A549 (cell line): ENCODE measurements around the gene NAA50. TPM values are rescaled to one million over a fixed set of nuclear protein-coding genes. Genes with fewer than 3 reads are reported as not detected.

Experiments
- ATAC-seq, 2 experiments: fragments of 200-7000 bp in 1 of 2; fragments of >200 bp in 1 of 2; cut with Nextera tagmentation in 1 of 2; cut with Tn5 transposase in 1 of 2; 3 replicates each; pipeline versions ENCODE4 v1.8.0 to v1.9.1; 2018 to 2020; ENCODE audit warnings: mild to moderate bottlenecking in 1 of 2, moderate library complexity in 1 of 2
- CTCF ChIA-PET: fragments of 300-600 bp; sonication (Branson Sonifier 250); formaldehyde crosslinking; extraction: SDS; loops from one replicate; lab custom pipeline; 2021; ENCODE audit warnings: antibody characterized with exemption, inconsistent platforms; lab: Yijun Ruan, JAX
- POLR2A ChIA-PET: fragments of 350-600 bp; formaldehyde crosslinking; extraction: SDS; loops from one replicate; lab custom pipeline; 2021; ENCODE audit warnings: antibody characterized with exemption, inconsistent platforms; lab: Yijun Ruan, JAX
- DNase-seq, 2 experiments: peaks; one replicate each; pipeline versions ENCODE4 v3.0.0 to v3.0.0-alpha.2; 2011 to 2016; ENCODE audit warnings: low read depth in 1 of 2, low spot score in 1 of 2
- FAIRE-seq: peaks from 2 replicates; lab custom pipeline; 2011; peaks lifted over from hg19 to GRCh38; lab: Jason Lieb, UNC
- H3K27ac ChIP-seq, 2 experiments: fragments of >200 bp; sonication (Bioruptor Twin); formaldehyde crosslinking; 3 replicates each; pipeline ENCODE4 v1.5.1; 2016 to 2017
- H3K4me1 ChIP-seq: fragments of >200 bp; sonication (Bioruptor Twin); formaldehyde crosslinking; 3 replicates; pipeline ENCODE4 v1.6.1; 2016
- H3K4me2 ChIP-seq: fragments of >200 bp; sonication (Bioruptor Twin); formaldehyde crosslinking; 3 replicates; pipeline ENCODE4 v1.6.1; 2016
- H3K4me3 ChIP-seq: fragments of >200 bp; sonication (Bioruptor Twin); formaldehyde crosslinking; 3 replicates; pipeline ENCODE4 v1.5.1; 2016
- H3K9me3 ChIP-seq: fragments of >200 bp; sonication (Bioruptor Twin); formaldehyde crosslinking; 3 replicates; pipeline ENCODE4 v1.6.1; 2016
- ATOH8 ChIP-seq: fragments of 250-450 bp; sonication (Bioruptor Pico); IDR thresholded peaks from 2 replicates; pipeline ENCODE4 v1.5.0; 2020; ENCODE audit warnings: low read depth, mild to moderate bottlenecking, moderate library complexity
- BHLHE40 ChIP-seq: IDR thresholded peaks from 2 replicates; pipeline ENCODE4 v1.6.1; 2012; ENCODE audit warnings: low read depth, low read length, inconsistent platforms
- CBX2 ChIP-seq: fragments of 200-600 bp; sonication (generic); IDR thresholded peaks from 2 replicates; pipeline ENCODE4 v1.6.1; 2016; ENCODE audit warnings: low read depth, mild to moderate bottlenecking, borderline replicate concordance
- CBX8 ChIP-seq: fragments of 200-600 bp; sonication (generic); IDR thresholded peaks from 2 replicates; pipeline ENCODE4 v1.6.1; 2016
- CHD2 ChIP-seq: fragments of 150-350 bp; IDR thresholded peaks from 2 replicates; pipeline ENCODE4 v1.6.1; 2014; ENCODE audit warnings: low read length; ENCODE audit not compliant: partially characterized antibody
- CHD4 ChIP-seq: fragments of 200-600 bp; sonication (generic); IDR thresholded peaks from 2 replicates; pipeline ENCODE4 v1.6.1; 2016; ENCODE audit warnings: antibody characterized with exemption, mild to moderate bottlenecking, borderline replicate concordance
- EHMT2 ChIP-seq: fragments of 200-600 bp; sonication (generic); IDR thresholded peaks from 2 replicates; pipeline ENCODE4 v1.6.1; 2016; ENCODE audit warnings: antibody characterized with exemption, low read depth, mild to moderate bottlenecking, moderate library complexity
- EP300 ChIP-seq, 2 experiments: fragments of >200 bp; sonication (Bioruptor Twin); formaldehyde crosslinking; IDR thresholded peaks; 2 replicates in 1 of 2; 3 replicates in 1 of 2; pipeline ENCODE4 v1.6.1; 2016 to 2017
- FOSB ChIP-seq: fragments of 250-450 bp; sonication (Bioruptor Pico); IDR thresholded peaks from 2 replicates; pipeline ENCODE4 v1.5.0; 2020; ENCODE audit warnings: mild to moderate bottlenecking, moderate library complexity
- FOSL2 ChIP-seq, 2 experiments: fragments of 450-650 bp in 1 of 2; fragments of >200 bp in 1 of 2; sonication (Bioruptor Twin) in 1 of 2; formaldehyde crosslinking; IDR thresholded peaks; 2 replicates each; pipeline versions ENCODE4 v1.5.0 to v1.6.1; 2016 to 2020; ENCODE audit warnings: mild to moderate bottlenecking in 1 of 2, moderate library complexity in 1 of 2
- HDAC2 ChIP-seq: fragments of 200-600 bp; sonication (generic); IDR thresholded peaks from 2 replicates; pipeline ENCODE4 v1.6.1; 2016
- HES2 ChIP-seq: fragments of >200 bp; sonication (Bioruptor Twin); formaldehyde crosslinking; IDR thresholded peaks from 2 replicates; pipeline ENCODE4 v1.6.1; 2016
- HEYL ChIP-seq: fragments of 250-450 bp; sonication (Bioruptor Pico); IDR thresholded peaks from 2 replicates; pipeline ENCODE4 v1.8.0; 2021; ENCODE audit warnings: mild to moderate bottlenecking, moderate library complexity
- HOXA7 ChIP-seq: fragments of 250-450 bp; sonication (Bioruptor Pico); IDR thresholded peaks from 2 replicates; pipeline ENCODE4 v1.5.0; 2020; ENCODE audit warnings: mild to moderate bottlenecking, moderate library complexity
- HOXB13 ChIP-seq: fragments of 250-450 bp; sonication (Bioruptor Pico); IDR thresholded peaks from 2 replicates; pipeline ENCODE4 v1.5.0; 2020; ENCODE audit warnings: low read depth, mild to moderate bottlenecking, moderate library complexity
- JUN ChIP-seq, 2 experiments: fragments of >200 bp; sonication (Bioruptor Twin); formaldehyde crosslinking; IDR thresholded peaks; 2 replicates in 1 of 2; 3 replicates in 1 of 2; pipeline ENCODE4 v1.6.1; 2016 to 2017
- JUNB ChIP-seq: fragments of >200 bp; sonication (Bioruptor Twin); formaldehyde crosslinking; IDR thresholded peaks from 2 replicates; pipeline ENCODE4 v1.6.1; 2016
- KDM1A ChIP-seq: fragments of 200-600 bp; sonication (generic); IDR thresholded peaks from 2 replicates; pipeline ENCODE4 v1.6.1; 2016; ENCODE audit warnings: low read depth, mild to moderate bottlenecking
- KDM5A ChIP-seq: fragments of 200-600 bp; sonication (generic); IDR thresholded peaks from 2 replicates; pipeline ENCODE4 v1.6.1; 2016; ENCODE audit warnings: antibody characterized with exemption, mild to moderate bottlenecking
- MAFK ChIP-seq: fragments of 450-650 bp; IDR thresholded peaks from 2 replicates; pipeline ENCODE4 v1.6.1; 2014; ENCODE audit not compliant: partially characterized antibody
- MAZ ChIP-seq: fragments of 150-350 bp; IDR thresholded peaks from 2 replicates; pipeline ENCODE4 v1.6.1; 2014; ENCODE audit warnings: antibody characterized with exemption, low read depth, low read length, borderline replicate concordance
- NFE2L2 ChIP-seq: fragments of 150-350 bp; conservative IDR thresholded peaks from 2 replicates; pipeline ENCODE4 v1.6.1; 2014; ENCODE audit warnings: low read length
- NPAS2 ChIP-seq: fragments of 250-450 bp; sonication (Bioruptor Pico); IDR thresholded peaks from 2 replicates; pipeline ENCODE4 v1.8.0; 2022; ENCODE audit warnings: mild to moderate bottlenecking, moderate library complexity, borderline replicate concordance
- NR3C1 ChIP-seq: fragments of >200 bp; sonication (Bioruptor Twin); formaldehyde crosslinking; IDR thresholded peaks from 3 replicates; pipeline ENCODE4 v1.6.1; 2017
- PHF8 ChIP-seq: fragments of 200-600 bp; sonication (generic); IDR thresholded peaks from 2 replicates; pipeline ENCODE4 v1.6.1; 2016; ENCODE audit warnings: low read depth, mild to moderate bottlenecking, antibody characterized with exemption, moderate library complexity, borderline replicate concordance
- POLR2A ChIP-seq: IDR thresholded peaks from 2 replicates; pipeline ENCODE4 v1.6.1; 2012; ENCODE audit warnings: mild to moderate bottlenecking, low read length
- POLR2AphosphoS2 ChIP-seq: conservative IDR thresholded peaks from 2 replicates; pipeline ENCODE4 v1.6.1; 2012; ENCODE audit warnings: low read length, improper control_type of control experiment, inconsistent platforms
- RARB ChIP-seq: fragments of 250-450 bp; sonication (Bioruptor Pico); IDR thresholded peaks from 2 replicates; pipeline ENCODE4 v1.8.0; 2021; ENCODE audit warnings: mild to moderate bottlenecking, moderate library complexity
- RFX5 ChIP-seq: fragments of 450-650 bp; IDR thresholded peaks from 2 replicates; pipeline ENCODE4 v1.7.1; 2014; ENCODE audit warnings: antibody characterized with exemption, mild to moderate bottlenecking, moderate library complexity
- RNF2 ChIP-seq: fragments of 200-600 bp; sonication (generic); IDR thresholded peaks from 2 replicates; pipeline ENCODE4 v1.6.1; 2016; ENCODE audit warnings: low read depth, mild to moderate bottlenecking, antibody characterized with exemption, moderate library complexity, borderline replicate concordance
- SMC3 ChIP-seq: fragments of >200 bp; sonication (Bioruptor Twin); formaldehyde crosslinking; IDR thresholded peaks from 3 replicates; pipeline ENCODE4 v1.6.1; 2018; ENCODE audit warnings: inconsistent platforms
- SREBF2 ChIP-seq: fragments of 450-650 bp; IDR thresholded peaks from 2 replicates; pipeline ENCODE4 v1.6.1; 2014; ENCODE audit warnings: mild to moderate bottlenecking, moderate library complexity
- TP53 ChIP-seq: fragments of 250-450 bp; sonication (Bioruptor Pico); IDR thresholded peaks from 2 replicates; pipeline ENCODE4 v1.5.0; 2021; ENCODE audit warnings: mild to moderate bottlenecking, moderate library complexity
- ZC3H11A ChIP-seq: fragments of 450-650 bp; IDR thresholded peaks from 2 replicates; pipeline ENCODE4 v1.6.1; 2014; ENCODE audit warnings: antibody characterized with exemption, mild to moderate bottlenecking
- ZFP36 ChIP-seq: fragments of 450-650 bp; IDR thresholded peaks from 2 replicates; pipeline ENCODE4 v1.6.1; 2014; ENCODE audit warnings: borderline replicate concordance; ENCODE audit not compliant: partially characterized antibody
- ZNF302 ChIP-seq: fragments of 250-450 bp; sonication (Bioruptor Pico); IDR thresholded peaks from 2 replicates; pipeline ENCODE4 v1.9.0; 2021; ENCODE audit warnings: inconsistent platforms, mild to moderate bottlenecking, moderate library complexity
- ZSCAN20 ChIP-seq: fragments of 250-450 bp; sonication (Bioruptor Pico); IDR thresholded peaks from 2 replicates; pipeline ENCODE4 v1.8.0; 2022; ENCODE audit warnings: mild to moderate bottlenecking, moderate library complexity
- WGBS: methylation state at CpG from one replicate; pipeline ENCODE4 v1.1.6; 2017; ENCODE audit errors: missing lambda C conversion rate; 5-methylcytosine and 5-hydroxymethylcytosine counted together
- polyA plus RNA-seq, 4 experiments: library from polyadenylated mRNA; depleted of rRNA in 3 of 4; stranded (reverse); fragments of >200 nt; fragmentation: RNase III in 1 of 4; extraction: RNeasy Plus Mini Kit Qiagen cat#74134 plus additional on column Dnase treatment in 1 of 4; gene quantifications; 2 replicates in 3 of 4; 3 replicates in 1 of 4; pipeline ENCODE4 v1.2.3, GENCODE V29; 2011 to 2017
- TF ChIP-seq, protein P1 (sequence below): IDR thresholded peaks from 2 replicates; pipeline ENCODE4 v1.6.1; 2012; ENCODE audit warnings: low read depth, borderline replicate concordance
- TF ChIP-seq, protein P2 (sequence below): IDR thresholded peaks from 2 replicates; pipeline ENCODE4 v1.6.1; 2012

Gene NAA50
- polyA plus RNA-seq, 2 of the 4 experiments (the other 2 are of a cell fraction), result 141 to 180 TPM

GRCh38 chr3:113695786-113696645, 50.0 kb downstream of the NAA50 start, which contains the start of gene USF3:
USF3 (minus strand) TSS chr3:113696642; CDS start chr3:113674878, 21,764 bp downstream.
- 2% methylated on average over 17 of the region's 75 CpGs for WGBS
- POLR2A ChIA-PET, result interaction anchor here (0.6 to 1.9 kb wide), 4 partner anchors 17 to 159 kb away, joined by 4 to 8 read pairs (median 4); partner anchors contain the start of genes ATP6V1A and NAA50
- TF ChIP-seq ZFP36 (no peak), HEYL (no peak), PHF8 (0 out of 2 replicates have a peak, but pooled peaks have one; percentile 53), HDAC2 (no peak), MAFK (no peak), EHMT2 (no peak), FOSB (CRISPR knock-in tag) (no peak), POLR2AphosphoS2 (no peak), HES2 (no peak), RFX5 (no peak), RARB (CRISPR knock-in tag) (no peak), CHD4 (no peak), SMC3 (no peak), CHD2 (no peak), HOXB13 (CRISPR knock-in tag) (no peak), POLR2A (peak; percentile 72), MAZ (0 out of 2 replicates have a peak, but pooled peaks have one; percentile 6), ZNF302 (CRISPR knock-in tag) (no peak), TP53 (CRISPR knock-in tag) (no peak), KDM5A (peak; percentile 22; the same call in 1 of the 2 replicates), ZSCAN20 (no peak), JUNB (no peak), EP300 (IDR thresholded peaks at IDR 0.05) (no peak), NFE2L2 (no peak), HOXA7 (CRISPR knock-in tag) (no peak), KDM1A (no peak), CBX2 (no peak), RNF2 (no peak), NPAS2 (CRISPR knock-in tag) (no peak), SREBF2 (no peak), BHLHE40 (no peak), NR3C1 (no peak), FOSL2 (IDR thresholded peaks at IDR 0.05) (no peak), FOSL2 (CRISPR knock-in tag; IDR thresholded peaks at IDR 0.05) (no peak), ATOH8 (no peak), JUN (IDR thresholded peaks at IDR 0.05) (peak in 1 of 2 experiments; percentile 72; a peak in 3 of 5 replicates), CBX8 (no peak), ZC3H11A (no peak)
- TF ChIP-seq, protein P1, sequence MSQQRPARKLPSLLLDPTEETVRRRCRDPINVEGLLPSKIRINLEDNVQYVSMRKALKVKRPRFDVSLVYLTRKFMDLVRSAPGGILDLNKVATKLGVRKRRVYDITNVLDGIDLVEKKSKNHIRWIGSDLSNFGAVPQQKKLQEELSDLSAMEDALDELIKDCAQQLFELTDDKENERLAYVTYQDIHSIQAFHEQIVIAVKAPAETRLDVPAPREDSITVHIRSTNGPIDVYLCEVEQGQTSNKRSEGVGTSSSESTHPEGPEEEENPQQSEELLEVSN, result peak; percentile 47; the same call in 1 of the 2 replicates
- TF ChIP-seq, protein P2, sequence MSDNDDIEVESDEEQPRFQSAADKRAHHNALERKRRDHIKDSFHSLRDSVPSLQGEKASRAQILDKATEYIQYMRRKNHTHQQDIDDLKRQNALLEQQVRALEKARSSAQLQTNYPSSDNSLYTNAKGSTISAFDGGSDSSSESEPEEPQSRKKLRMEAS, result peak; percentile 29

More at GRCh38 chr3:113695786-113696645, 50.0 kb downstream of the NAA50 start, which contains the start of gene USF3:
- Histone ChIP-seq H3K4me2 (peak within 1 kb of the TSS; percentile 88), H3K4me3 (peak within 1 kb of the TSS; percentile 85), H3K9me3 (no peaks in the 10 kb centered on the region), H3K4me1 (peaks cover 19% of the 10 kb centered on the region; the same call in 2 of the 3 replicates), H3K27ac (peak within 1 kb of the TSS; percentile 95 to 99)
- FAIRE-seq (no peak), ATAC-seq (peak; percentile 84 to 85), DNase-seq (peak; percentile 61 to 79)
- CTCF ChIA-PET, result interaction anchor here (1.9 kb wide), 1 partner anchor 40 kb away, joined by 8 read pairs; no protein-coding TSS in a partner anchor
